K562 treated with DMSO at 1 percent for 24 hours (cell line): ENCODE data around the gene MCM3AP. TPM values are rescaled to one million over a fixed set of nuclear protein-coding genes. Genes with fewer than 3 reads are reported as not detected.

Experiments used
- total RNA-seq: library from RNA; unstranded; fragments of 300-600 nt; gene quantifications from 2 replicates; pipeline ENCODE4 v1.2.3, GENCODE V29; 2022; ENCODE audit warnings: low read depth; ENCODE audit not compliant: insufficient read depth

MCM3AP gene
- total RNA-seq, result 116 and 133 TPM in 2 replicates

DNA sequence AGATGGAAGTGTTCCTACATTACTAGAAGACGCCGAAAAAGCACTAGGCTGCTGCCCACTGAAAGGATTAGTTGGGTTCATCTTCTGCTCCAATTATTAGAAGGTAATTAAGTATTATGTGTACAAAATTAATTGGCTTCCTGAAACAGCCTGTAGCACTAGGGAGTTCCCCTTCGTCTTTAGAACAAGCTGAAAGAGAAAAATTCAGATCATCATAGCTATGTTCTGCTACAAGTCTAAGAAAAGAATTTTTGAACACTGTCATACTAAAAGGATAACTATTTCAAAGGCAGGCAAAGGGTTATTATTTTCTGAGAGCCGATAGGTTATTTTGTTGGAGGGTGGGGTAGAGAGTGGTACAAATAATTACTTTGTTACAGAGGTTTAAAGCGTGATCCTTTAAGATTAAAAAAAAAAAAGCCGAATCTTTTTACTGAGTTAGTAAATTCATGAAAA, at the start of gene MCM3AP:
Gene MCM3AP (minus strand): TSS at position 406 of the 456 bp plus-strand sequence. CDS start 325 bp downstream, at position 81.

GRCh38 chr21:46323710-46324389, 38.4 kb upstream of the MCM3AP start, which contains the start of the genes C21orf58 and PCNT:
C21orf58 (minus strand) TSS chr21:46323870; CDS start chr21:46322738, 1,132 bp downstream.
PCNT (plus strand) TSS chr21:46324156; CDS start chr21:46324229, 73 bp downstream.

GRCh38 chr21:46285761-46286647, 593 bp upstream of the MCM3AP start, which contains the start of gene YBEY:
YBEY (plus strand) TSS chr21:46286342; CDS start chr21:46286914, 572 bp downstream.

DNA sequence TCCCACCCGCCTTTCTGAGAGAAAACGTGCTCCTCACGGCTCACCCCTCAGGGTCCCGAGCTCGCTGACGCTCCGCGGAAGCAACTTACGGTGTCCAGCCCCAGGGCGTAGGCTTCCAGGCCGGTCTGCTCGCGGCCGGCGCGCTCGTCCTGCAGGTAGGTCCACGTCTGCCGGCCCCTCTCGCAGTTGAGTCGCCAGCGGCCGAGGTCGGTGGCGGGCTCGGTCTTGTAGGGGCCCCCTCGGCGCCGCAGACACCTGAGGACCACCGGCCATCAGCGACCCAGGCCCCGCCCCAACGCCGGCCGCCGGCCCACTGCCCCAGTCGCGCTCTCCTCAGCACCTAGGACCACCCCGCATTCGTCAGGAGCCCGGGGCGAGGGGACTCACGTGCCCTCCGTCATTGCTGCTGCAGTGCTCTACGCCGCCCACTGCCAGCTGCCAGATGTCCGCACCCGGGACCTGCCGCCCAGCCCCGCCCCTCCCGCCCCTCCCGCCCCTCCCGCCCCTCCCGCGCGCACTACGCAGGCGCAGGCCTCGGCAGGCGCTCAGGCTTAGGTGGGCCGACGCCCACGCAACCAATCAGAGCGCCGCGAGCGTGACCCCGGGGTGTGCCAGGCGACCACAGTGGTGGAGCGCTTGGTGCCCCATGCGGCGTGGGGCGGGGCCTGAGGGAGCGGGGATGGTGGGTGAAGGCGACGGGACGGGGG, 56.9 kb downstream of the MCM3AP start, which contains the start of gene LSS:
Gene LSS (minus strand): TSS at position 430 of the 707 bp plus-strand sequence. CDS start 29 bp downstream, at position 401.

Other genes starting within 250 kb of the MCM3AP start
- 12.4 and 15.2 TPM in 2 replicates for gene COL6A2, start 187.5 kb downstream of the MCM3AP start, total RNA-seq
- gene FTCD, start 130.0 kb downstream of the MCM3AP start, total RNA-seq, result 1.0 and 1.4 TPM in 2 replicates
- gene SPATC1L, start 101.2 kb downstream of the MCM3AP start, total RNA-seq, result 95.6 and 98.6 TPM in 2 replicates
- gene LSS, start 56.8 kb downstream of the MCM3AP start, total RNA-seq, result 58.5 and 60.8 TPM in 2 replicates
- 35.7 and 36.4 TPM in 2 replicates for gene YBEY, start 731 bp upstream of the MCM3AP start, total RNA-seq
- gene C21orf58, start 38.3 kb upstream of the MCM3AP start, total RNA-seq, result 23.7 and 33.2 TPM in 2 replicates
- gene PCNT, start 38.5 kb upstream of the MCM3AP start, total RNA-seq, result 36.5 and 39.4 TPM in 2 replicates
- gene DIP2A, start 173.3 kb upstream of the MCM3AP start, total RNA-seq, result 20.0 and 24.7 TPM in 2 replicates